PFSK-1 (cell line): ENCODE data around the gene ARL4D.

Experiments used
- FOXP2 ChIP-seq: optimal IDR thresholded peaks from 2 replicates; pipeline ENCODE3; 2011; ENCODE audit warnings: borderline replicate concordance, control low read depth, inconsistent platforms; ENCODE audit not compliant: insufficient read depth; ENCODE audit errors: extremely low read length, extremely low read depth
- POLR2AphosphoS5 ChIP-seq: IDR thresholded peaks from 2 replicates; pipeline ENCODE4 v1.6.1; 2012; ENCODE audit warnings: low read depth, mild to moderate bottlenecking, control low read depth, low read length, moderate library complexity
- SIN3A ChIP-seq: IDR thresholded peaks from 2 replicates; pipeline ENCODE4 v1.6.1; 2012; ENCODE audit warnings: mild to moderate bottlenecking, low read length, moderate library complexity, borderline replicate concordance; ENCODE audit not compliant: insufficient read depth
- TAF1 ChIP-seq: IDR thresholded peaks from 2 replicates; pipeline ENCODE4 v1.6.1; 2012; ENCODE audit warnings: low read length, control low read depth, borderline replicate concordance; ENCODE audit not compliant: insufficient read depth
- TF ChIP-seq, protein P1 (sequence below), 2 experiments: IDR thresholded peaks; 2 replicates each; pipeline versions ENCODE4 v1.6.1 to v1.8.0; 2011 to 2012; ENCODE audit warnings: low read depth in 2 of 2, low read length in 2 of 2, control low read depth in 1 of 2, inconsistent platforms in 1 of 2, mild to moderate bottlenecking in 1 of 2, moderate library complexity in 1 of 2; ENCODE audit not compliant: insufficient read depth in 1 of 2

The ARL4D gene

DNA sequence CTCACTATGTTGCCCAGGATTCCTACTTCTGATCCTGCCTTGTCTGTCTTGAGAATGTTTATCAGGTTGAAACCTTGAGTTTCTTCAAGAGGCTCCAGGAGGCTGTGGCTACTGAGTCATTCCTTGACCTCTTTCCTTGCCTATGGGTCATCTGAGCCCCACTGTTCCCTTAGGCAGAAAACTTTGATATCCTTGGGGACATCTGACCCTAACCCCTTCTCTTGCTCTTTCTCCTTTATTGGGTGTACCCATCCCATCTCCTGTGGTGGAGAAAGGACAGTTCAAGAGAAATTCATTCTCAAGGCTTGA is 12.5 kb downstream of the ARL4D start:
- TF ChIP-seq TAF1 (no peak), POLR2AphosphoS5 (no peak), FOXP2 (no peak), SIN3A (no peak)
- TF ChIP-seq, protein P1, sequence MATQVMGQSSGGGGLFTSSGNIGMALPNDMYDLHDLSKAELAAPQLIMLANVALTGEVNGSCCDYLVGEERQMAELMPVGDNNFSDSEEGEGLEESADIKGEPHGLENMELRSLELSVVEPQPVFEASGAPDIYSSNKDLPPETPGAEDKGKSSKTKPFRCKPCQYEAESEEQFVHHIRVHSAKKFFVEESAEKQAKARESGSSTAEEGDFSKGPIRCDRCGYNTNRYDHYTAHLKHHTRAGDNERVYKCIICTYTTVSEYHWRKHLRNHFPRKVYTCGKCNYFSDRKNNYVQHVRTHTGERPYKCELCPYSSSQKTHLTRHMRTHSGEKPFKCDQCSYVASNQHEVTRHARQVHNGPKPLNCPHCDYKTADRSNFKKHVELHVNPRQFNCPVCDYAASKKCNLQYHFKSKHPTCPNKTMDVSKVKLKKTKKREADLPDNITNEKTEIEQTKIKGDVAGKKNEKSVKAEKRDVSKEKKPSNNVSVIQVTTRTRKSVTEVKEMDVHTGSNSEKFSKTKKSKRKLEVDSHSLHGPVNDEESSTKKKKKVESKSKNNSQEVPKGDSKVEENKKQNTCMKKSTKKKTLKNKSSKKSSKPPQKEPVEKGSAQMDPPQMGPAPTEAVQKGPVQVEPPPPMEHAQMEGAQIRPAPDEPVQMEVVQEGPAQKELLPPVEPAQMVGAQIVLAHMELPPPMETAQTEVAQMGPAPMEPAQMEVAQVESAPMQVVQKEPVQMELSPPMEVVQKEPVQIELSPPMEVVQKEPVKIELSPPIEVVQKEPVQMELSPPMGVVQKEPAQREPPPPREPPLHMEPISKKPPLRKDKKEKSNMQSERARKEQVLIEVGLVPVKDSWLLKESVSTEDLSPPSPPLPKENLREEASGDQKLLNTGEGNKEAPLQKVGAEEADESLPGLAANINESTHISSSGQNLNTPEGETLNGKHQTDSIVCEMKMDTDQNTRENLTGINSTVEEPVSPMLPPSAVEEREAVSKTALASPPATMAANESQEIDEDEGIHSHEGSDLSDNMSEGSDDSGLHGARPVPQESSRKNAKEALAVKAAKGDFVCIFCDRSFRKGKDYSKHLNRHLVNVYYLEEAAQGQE (IDR thresholded peaks at IDR 0.05; ENCODE audit: insufficient read depth in 1 of 2, low read depth in 2 of 2, low read length in 2 of 2), result no peak

DNA sequence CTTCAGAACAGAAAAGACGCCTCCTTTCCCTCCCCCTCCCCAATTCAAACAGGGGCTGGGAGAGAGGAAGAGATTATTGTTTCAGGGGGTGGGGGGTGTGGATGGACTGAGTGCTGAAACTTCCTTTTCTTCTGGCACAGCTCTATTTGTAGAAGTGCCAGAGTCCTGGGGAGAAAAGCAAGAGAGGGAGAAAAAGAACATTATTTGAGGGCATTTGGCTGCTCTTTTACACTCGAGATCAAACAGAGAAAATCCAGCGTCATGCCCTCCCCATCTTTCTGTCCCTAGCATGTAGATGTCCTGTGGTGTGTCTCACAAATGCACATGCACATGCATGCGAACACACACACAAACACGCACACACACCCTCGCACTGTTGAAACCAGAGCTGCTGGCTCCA is 13.0 kb downstream of the ARL4D start:
- TF ChIP-seq POLR2AphosphoS5 (no peak), SIN3A (no peak), FOXP2 (no peak), TAF1 (no peak)
- TF ChIP-seq, protein P1 (IDR thresholded peaks at IDR 0.05; ENCODE audit: insufficient read depth in 1 of 2, low read depth in 2 of 2, low read length in 2 of 2), result no peak

DNA sequence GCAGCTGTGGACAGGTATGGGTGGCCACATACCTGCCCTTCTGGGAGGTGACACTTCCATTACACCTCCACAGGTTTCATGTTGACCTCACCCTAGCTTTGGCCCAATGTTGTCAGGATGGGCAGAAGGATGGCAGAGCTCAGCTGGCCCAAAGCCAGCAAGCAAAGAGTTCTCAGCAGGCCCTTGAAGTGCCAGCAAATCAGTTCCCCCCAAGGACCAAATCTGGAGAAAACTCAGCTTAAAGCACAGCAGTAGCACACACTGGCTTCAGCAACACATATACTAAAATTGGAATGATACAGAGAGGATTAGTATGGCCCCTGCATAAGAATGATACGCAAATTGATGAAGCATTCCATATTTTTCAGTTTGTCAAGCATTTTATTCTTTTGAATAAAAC is 13.4 kb downstream of the ARL4D start:
- TF ChIP-seq SIN3A (no peak), POLR2AphosphoS5 (no peak), TAF1 (no peak)

DNA sequence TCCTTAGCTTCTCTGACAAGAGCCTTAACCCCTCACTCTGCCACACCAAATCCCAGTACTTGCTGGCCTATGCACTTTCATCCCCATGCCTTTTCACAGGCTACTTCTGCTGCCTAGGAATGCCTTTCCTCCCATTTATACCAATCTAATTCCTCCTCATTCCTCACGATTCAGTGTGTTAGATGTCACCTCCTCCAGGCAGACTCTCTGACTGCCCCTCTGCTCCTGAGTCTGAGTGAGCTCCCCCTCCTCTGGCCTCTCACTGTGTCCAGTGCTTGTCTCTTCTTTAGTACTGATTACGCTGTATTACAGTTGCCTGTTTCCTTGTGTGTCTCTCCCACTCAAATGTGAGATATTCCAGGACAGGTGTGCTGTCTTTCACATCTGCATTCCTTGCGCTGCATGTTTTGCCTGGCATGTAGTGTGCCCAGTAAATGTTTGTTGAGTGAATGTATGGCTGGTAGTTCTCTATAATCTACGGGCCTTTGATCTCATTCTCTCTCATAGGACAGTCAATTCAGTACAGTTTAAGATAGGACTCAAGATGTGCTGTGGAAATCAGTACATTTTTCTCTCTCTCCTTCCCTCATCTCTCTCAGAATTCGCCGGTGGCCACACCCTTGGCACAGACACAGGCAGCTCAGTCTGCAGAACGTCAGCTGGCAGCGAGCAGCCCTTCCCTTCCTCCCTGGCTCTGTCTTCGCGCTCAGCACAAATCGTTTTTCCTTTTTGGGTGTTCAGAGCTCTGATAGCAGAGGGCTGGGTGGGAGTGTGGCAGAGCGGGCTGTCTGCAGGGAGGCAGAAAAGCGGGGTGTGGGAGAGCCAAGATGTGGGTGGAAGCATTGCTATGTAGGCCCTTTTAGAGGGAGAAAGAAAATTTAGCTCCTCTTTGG is 18.5 kb downstream of the ARL4D start:
- TF ChIP-seq POLR2AphosphoS5 (no peak), SIN3A (no peak), FOXP2 (no peak), TAF1 (no peak)
- TF ChIP-seq, protein P1 (IDR thresholded peaks at IDR 0.05; ENCODE audit: insufficient read depth in 1 of 2, low read depth in 2 of 2, low read length in 2 of 2), result no peak

DNA sequence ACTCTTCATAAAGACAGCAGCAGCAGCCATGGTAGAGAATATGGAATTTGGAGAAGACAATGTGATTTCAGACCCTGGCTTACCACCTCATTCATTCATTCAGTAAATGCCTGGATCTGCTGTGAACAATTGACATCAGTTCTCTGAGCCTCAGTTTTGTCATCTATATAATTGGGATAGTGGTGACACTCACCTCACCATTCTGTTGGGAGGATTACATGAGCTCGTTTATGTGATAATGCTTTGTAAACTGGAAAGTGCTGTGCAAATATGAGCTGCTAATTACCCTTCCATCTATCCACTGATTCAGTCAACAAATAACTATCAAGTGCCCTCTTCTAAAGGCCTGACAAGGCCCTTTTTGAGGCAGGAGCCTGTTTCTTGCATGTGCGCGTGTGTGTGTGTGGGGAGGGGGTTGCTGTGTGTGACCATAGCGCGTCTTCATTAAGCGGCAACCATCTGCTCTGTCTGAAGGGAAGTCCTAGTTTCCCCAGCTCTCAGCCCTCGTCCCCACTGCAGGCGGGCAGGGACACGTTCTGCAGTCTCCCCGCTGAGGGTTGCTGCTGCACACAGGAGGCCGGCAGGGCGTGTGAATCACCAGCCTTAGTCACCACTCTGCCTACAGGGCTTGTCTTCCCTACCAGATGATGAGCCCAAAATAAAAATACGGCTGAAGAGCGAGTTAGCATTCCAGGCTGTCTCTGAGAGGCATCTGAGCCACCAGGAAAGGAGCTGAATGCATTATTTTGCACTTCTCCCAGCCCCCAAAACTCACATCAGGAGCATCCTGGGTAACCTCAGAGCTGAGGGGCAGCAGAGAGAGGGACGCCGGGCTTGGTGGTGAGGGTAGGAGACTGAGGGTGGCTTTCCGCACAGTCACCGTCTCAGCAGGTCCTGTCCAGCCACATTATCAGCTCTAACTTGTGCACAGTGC is 19.9 kb downstream of the ARL4D start:
- no peak for TF ChIP-seq TAF1
- peak; percentile 61 for TF ChIP-seq FOXP2
- TF ChIP-seq SIN3A, result no peak
- TF ChIP-seq, protein P1 (IDR thresholded peaks at IDR 0.05; ENCODE audit: insufficient read depth in 1 of 2, low read depth in 2 of 2, low read length in 2 of 2), result no peak
- TF ChIP-seq POLR2AphosphoS5, result no peak
